ENCODE data around the gene FLT4.

DNA sequence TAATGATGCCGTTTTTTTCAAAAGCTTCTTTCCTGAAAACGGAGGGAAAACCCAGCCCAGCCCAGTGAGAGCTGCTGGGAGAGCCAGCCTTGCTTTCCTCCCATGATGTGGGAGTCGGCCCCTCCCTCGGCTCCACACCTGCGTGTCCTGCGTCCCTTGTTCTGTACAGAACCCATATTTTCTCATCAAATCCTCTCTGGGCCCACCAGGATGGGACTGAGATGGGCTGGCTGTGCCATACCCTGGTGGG is 8.9 kb downstream of the FLT4 start:
- TF ChIP-seq, protein P1, sequence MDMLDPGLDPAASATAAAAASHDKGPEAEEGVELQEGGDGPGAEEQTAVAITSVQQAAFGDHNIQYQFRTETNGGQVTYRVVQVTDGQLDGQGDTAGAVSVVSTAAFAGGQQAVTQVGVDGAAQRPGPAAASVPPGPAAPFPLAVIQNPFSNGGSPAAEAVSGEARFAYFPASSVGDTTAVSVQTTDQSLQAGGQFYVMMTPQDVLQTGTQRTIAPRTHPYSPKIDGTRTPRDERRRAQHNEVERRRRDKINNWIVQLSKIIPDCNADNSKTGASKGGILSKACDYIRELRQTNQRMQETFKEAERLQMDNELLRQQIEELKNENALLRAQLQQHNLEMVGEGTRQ (IDR thresholded peaks at IDR 0.05) = no peak
- TF ChIP-seq POLR2A (IDR thresholded peaks at IDR 0.05; ENCODE audit: low read length) = no peak
- TF ChIP-seq RAD21 (conservative IDR thresholded peaks at IDR 0.05 in 1 of 2, IDR thresholded peaks at IDR 0.05 in 1 of 2) = no peak
- TF ChIP-seq MYC (IDR thresholded peaks at IDR 0.05; ENCODE audit: borderline replicate concordance, low read length) = no peak
- TF ChIP-seq, protein P2, sequence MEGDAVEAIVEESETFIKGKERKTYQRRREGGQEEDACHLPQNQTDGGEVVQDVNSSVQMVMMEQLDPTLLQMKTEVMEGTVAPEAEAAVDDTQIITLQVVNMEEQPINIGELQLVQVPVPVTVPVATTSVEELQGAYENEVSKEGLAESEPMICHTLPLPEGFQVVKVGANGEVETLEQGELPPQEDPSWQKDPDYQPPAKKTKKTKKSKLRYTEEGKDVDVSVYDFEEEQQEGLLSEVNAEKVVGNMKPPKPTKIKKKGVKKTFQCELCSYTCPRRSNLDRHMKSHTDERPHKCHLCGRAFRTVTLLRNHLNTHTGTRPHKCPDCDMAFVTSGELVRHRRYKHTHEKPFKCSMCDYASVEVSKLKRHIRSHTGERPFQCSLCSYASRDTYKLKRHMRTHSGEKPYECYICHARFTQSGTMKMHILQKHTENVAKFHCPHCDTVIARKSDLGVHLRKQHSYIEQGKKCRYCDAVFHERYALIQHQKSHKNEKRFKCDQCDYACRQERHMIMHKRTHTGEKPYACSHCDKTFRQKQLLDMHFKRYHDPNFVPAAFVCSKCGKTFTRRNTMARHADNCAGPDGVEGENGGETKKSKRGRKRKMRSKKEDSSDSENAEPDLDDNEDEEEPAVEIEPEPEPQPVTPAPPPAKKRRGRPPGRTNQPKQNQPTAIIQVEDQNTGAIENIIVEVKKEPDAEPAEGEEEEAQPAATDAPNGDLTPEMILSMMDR (IDR thresholded peaks at IDR 0.05) = no peak
- TF ChIP-seq CHD2 (IDR thresholded peaks at IDR 0.05; ENCODE audit: low read length, partially characterized antibody) = no peak

Measured in A549 (cell line).